Skin epidermis (tissue), 12 donors: ENCODE results near the gene IL1R1.
"Not testable (repeated sequence)": the region's sequence is repeated elsewhere in the genome, so short reads cannot be mapped to it uniquely, and the experiment has no call there.

Experiments
- H3K27ac ChIP-seq, 21 experiments: fragments of 200-600 bp; sonication (generic) in 11 of 21; one replicate each; pipeline ENCODE4 v1.5.0; 2020; ENCODE audit warnings: mild to moderate bottlenecking in 3 of 21, inconsistent platforms in 2 of 21, moderate library complexity in 2 of 21
- H3K4me3 ChIP-seq, 7 experiments: fragments of 200-600 bp; sonication (generic) in 2 of 7; one replicate each; pipeline ENCODE4 v1.5.0; 2020; ENCODE audit warnings: inconsistent platforms in 2 of 7, mild to moderate bottlenecking in 2 of 7, moderate library complexity in 1 of 7

IL1R1 gene

GRCh38 chr2:102141970-102142828 lies at the start of gene IL1R1:
IL1R1 (plus strand) TSS chr2:102142746; CDS start chr2:102157725, 14,979 bp downstream.
- peak within 1 kb of the TSS; percentile 37 to 74 (median 57) for H3K4me3 ChIP-seq
- H3K27ac ChIP-seq = peak within 1 kb of the TSS; percentile 75 to 98 (median 94)

GRCh38 chr2:102093662-102094061 lies 48.9 kb upstream of the IL1R1 start:
- H3K27ac ChIP-seq = no peak overlapping the region
- H3K4me3 ChIP-seq = no peak overlapping the region

- no peak overlapping the region for H3K4me3 ChIP-seq
- no peak overlapping the region for H3K27ac ChIP-seq
Observed at GRCh38 chr2:102094917-102095316, 47.6 kb upstream of the IL1R1 start.

GRCh38 chr2:102096103-102096502 lies 46.4 kb upstream of the IL1R1 start:
- Histone ChIP-seq H3K27ac (no peak overlapping the region), H3K4me3 (no peak overlapping the region)

GRCh38 chr2:102098756-102099155 lies 43.8 kb upstream of the IL1R1 start:
- H3K4me3 ChIP-seq = no peak overlapping the region
- H3K27ac ChIP-seq = peak overlapping the region in 4 of 21 experiments; percentile 26 to 63 (median 54)

GRCh38 chr2:102099536-102100298 lies 42.8 kb upstream of the IL1R1 start:
- Histone ChIP-seq H3K27ac (peak overlapping the region in 8 of 21 experiments; percentile 23 to 63 (median 35)), H3K4me3 (no peak overlapping the region)

- Histone ChIP-seq H3K4me3 (no peak overlapping the region), H3K27ac (peak overlapping the region in 7 of 21 experiments; percentile 26 to 70 (median 54))
Observed at GRCh38 chr2:102100371-102101096, 42.0 kb upstream of the IL1R1 start.

- Histone ChIP-seq H3K4me3 (no peak overlapping the region), H3K27ac (peak overlapping the region in 7 of 21 experiments; percentile 5 to 70 (median 39))
Observed at GRCh38 chr2:102101097-102101848, 41.3 kb upstream of the IL1R1 start.

- Histone ChIP-seq H3K27ac (peak overlapping the region in 2 of 21 experiments; percentile 5 to 31), H3K4me3 (no peak overlapping the region)
Observed at GRCh38 chr2:102101849-102102635, 40.5 kb upstream of the IL1R1 start.

- not testable (repeated sequence) for H3K27ac ChIP-seq, H3K4me3 ChIP-seq
Observed at GRCh38 chr2:102102636-102102948, 40.0 kb upstream of the IL1R1 start.

GRCh38 chr2:102103284-102103683 lies 39.3 kb upstream of the IL1R1 start:
- no peak overlapping the region for H3K4me3 ChIP-seq

GRCh38 chr2:102103992-102104871 lies 38.3 kb upstream of the IL1R1 start:
- Histone ChIP-seq H3K4me3 (peak overlapping the region; percentile 9 to 34 (median 23)), H3K27ac (peak overlapping the region in 20 of 21 experiments; percentile 24 to 86 (median 62))

More at GRCh38 chr2:102103284-102103683, 39.3 kb upstream of the IL1R1 start:
- H3K27ac ChIP-seq = peak overlapping the region in 1 of 21 experiments; percentile 69

GRCh38 chr2:102106133-102106556 lies 36.4 kb upstream of the IL1R1 start:
- peak overlapping the region in 3 of 21 experiments; percentile 52 to 69 (median 62) for H3K27ac ChIP-seq
- H3K4me3 ChIP-seq = no peak overlapping the region

GRCh38 chr2:102106813-102107740 lies 35.5 kb upstream of the IL1R1 start:
- not testable (repeated sequence) for H3K4me3 ChIP-seq
- peak overlapping the region in 2 of 21 experiments; percentile 52 to 62 for H3K27ac ChIP-seq

GRCh38 chr2:102107741-102108070 lies 34.8 kb upstream of the IL1R1 start:
- no peak overlapping the region for H3K4me3 ChIP-seq
- peak overlapping the region in 2 of 21 experiments; percentile 10 to 35 for H3K27ac ChIP-seq

- H3K4me3 ChIP-seq = no peak overlapping the region
- peak overlapping the region in 3 of 21 experiments; percentile 27 to 51 (median 27) for H3K27ac ChIP-seq
Observed at GRCh38 chr2:102109016-102109415, 33.5 kb upstream of the IL1R1 start.
